ENCODE results near the gene NEBL.
"Not testable (repeated sequence)": the region's sequence is repeated elsewhere in the genome, so short reads cannot be mapped to it uniquely, and the experiment has no call there.

Gene NEBL, protein sequence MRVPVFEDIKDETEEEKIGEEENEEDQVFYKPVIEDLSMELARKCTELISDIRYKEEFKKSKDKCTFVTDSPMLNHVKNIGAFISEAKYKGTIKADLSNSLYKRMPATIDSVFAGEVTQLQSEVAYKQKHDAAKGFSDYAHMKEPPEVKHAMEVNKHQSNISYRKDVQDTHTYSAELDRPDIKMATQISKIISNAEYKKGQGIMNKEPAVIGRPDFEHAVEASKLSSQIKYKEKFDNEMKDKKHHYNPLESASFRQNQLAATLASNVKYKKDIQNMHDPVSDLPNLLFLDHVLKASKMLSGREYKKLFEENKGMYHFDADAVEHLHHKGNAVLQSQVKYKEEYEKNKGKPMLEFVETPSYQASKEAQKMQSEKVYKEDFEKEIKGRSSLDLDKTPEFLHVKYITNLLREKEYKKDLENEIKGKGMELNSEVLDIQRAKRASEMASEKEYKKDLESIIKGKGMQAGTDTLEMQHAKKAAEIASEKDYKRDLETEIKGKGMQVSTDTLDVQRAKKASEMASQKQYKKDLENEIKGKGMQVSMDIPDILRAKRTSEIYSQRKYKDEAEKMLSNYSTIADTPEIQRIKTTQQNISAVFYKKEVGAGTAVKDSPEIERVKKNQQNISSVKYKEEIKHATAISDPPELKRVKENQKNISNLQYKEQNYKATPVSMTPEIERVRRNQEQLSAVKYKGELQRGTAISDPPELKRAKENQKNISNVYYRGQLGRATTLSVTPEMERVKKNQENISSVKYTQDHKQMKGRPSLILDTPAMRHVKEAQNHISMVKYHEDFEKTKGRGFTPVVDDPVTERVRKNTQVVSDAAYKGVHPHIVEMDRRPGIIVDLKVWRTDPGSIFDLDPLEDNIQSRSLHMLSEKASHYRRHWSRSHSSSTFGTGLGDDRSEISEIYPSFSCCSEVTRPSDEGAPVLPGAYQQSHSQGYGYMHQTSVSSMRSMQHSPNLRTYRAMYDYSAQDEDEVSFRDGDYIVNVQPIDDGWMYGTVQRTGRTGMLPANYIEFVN

DNA sequence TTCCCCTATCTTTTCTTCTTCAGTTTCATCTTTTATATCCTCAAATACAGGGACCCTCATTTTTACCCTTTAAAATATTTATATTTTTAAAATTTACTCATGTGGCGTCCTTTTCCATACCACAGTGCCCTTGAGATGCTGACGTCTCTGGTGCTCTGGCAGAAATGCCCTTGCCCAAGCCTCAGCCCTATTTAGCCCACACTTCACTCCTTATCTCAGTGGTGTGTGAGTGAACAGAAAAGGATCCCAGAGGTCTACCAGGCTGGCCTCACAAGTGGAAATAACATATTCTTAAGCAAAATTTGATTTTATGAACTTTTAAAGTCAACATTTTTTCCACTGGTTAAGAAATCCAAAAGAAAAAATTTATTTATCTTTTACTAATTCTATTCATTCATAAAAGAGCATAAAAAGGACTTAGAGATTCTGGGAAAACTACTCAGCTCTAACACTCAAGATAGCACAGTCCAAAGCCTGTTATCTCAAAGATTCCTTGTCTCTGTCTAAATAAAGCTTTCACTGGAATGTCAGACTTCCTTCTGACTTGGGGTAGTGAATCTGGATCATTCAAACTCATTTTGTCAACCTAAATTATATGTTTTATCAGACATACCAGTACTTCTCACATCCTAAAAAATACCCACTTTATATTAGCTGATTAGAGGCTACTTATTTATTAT lies at the start of gene NEBL:
Gene NEBL (minus strand): TSS at position 166 of the 680 bp plus-strand sequence. CDS start 106 bp downstream, at position 60.
- no peak for DNase-seq (ENCODE audit: low spot score)

GRCh38 chr10:20945546-20946332 lies 48.6 kb upstream of the NEBL start:
- DNase-seq (ENCODE audit: low spot score) = no peak

DNA sequence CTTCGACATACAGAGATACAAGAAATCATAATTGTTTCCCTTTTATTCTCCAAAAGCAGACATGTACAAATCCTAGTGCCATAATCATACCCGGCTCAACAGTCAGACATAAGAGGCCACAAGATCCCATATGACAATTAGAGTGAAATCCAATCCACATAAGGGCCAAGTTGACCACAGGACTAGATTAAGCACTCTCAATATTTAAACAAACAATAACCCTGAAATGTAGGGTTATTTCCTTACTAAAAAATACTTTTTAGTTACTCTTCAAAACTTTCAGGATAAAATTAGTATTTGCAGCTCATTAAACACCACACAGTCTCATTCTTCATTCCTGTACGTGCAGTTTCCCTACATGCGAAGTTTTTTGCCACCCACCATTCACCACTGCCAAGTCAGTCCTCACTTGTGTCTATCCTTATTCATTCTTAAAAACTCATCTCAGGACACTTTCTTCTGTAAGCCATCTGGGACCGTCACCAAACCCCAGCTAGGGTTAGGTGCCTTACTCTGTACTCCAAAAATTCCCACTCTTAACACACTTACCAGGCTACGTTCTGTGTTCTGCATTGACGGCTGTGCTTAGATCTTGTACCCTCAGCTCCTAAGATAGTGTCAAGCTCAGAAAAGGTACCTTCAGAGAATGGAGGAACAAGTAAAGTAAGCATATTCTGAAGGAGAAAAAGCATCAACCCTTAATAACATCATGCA lies 47.8 kb upstream of the NEBL start:
- DNase-seq (ENCODE audit: low spot score) = no peak

DNA sequence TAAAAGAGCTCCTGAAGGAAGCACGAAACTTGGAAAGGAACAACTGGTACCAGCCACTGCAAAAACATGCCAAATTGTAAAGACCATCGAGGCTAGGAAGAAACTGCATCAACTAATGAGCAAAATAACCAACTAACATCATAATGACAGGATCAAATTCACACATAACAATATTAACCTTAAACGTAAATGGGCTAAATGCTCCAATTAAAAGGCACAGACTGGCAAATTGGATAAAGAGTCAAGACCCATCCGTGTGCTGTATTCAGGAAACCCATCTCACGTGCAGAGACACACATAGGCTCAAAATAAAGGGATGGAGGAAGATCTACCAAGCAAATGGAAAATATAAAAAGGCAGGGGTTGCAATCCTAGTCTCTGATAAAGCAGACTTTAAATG lies 42.3 kb upstream of the NEBL start:
- not testable (repeated sequence) for DNase-seq (ENCODE audit: low spot score)

DNA sequence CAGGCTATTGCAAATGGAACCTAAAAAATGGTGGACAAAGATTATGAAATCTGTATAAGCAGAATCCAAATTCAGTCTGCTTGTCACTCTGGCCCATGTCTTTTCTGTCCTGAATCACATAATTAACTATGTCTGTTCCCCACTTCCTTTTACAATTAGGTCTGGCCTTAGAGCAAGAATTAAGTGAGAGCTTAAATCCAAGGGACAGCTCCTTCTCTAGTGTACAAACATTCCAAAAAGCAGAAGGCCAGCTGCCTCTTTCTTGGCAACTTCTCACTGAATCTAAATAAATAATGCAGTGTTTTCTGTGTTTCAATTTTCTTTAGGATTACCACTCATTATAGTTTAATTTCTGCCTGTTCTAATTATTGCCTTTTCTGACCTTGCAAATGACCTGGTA lies 39.3 kb upstream of the NEBL start:
- DNase-seq (ENCODE audit: low spot score) = no peak

- DNase-seq (ENCODE audit: low spot score) = no peak
Measured at GRCh38 chr10:20935931-20936330, 38.8 kb upstream of the NEBL start.

DNA sequence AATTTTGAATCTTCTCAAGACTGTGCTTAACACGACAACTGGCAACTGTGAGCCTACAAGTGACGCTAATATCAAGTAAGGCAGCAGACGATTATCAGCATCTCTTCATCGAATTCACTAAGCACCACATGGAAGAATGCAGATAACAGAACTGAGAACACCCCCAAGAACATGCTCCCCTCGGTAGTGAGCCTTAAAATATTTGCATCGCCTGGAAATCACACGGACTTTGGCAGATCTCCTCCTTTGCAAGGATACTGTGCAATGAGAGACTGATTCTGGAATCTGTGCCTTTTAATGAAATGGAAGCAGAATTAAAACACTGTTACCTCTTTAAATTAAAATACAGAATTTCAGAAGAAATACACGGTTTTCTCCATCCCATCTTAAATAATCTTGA lies 38.2 kb upstream of the NEBL start:
- no peak for DNase-seq (ENCODE audit: low spot score)

- no peak for DNase-seq (ENCODE audit: low spot score)
Measured at GRCh38 chr10:20933705-20934104, 36.6 kb upstream of the NEBL start.

- DNase-seq (ENCODE audit: low spot score) = no peak
Measured at GRCh38 chr10:20932606-20933126, 35.6 kb upstream of the NEBL start.

DNA sequence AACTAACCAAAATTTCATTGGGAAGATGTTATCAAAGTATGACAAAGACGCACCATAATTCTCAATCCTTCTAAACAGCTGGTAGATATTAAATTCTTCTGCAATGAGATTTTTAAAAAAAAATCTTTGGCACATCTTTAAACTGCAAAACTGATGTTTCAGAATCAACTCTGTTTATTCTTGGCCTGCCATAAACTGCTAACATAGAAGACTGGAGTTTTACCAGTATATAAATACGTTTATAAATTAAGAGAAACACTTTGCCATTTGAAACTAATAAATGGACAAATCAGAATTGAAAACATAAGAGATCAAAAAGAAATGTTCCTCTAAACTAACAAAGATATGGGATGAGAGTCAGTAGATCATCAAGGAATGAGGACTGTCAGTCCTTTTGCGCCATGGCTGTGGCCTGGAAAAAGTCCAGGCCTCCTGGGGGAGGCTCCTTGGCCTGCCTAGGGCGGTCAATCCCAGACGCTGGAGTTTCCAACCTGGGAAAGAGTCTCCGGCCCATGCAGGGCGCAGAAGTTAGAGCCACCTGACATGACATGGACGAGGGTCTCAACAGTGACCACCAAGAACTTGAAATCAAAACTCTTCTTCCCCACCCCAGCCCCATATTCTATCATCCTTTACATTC lies 34.2 kb upstream of the NEBL start:
- no peak for DNase-seq (ENCODE audit: low spot score)

DNA sequence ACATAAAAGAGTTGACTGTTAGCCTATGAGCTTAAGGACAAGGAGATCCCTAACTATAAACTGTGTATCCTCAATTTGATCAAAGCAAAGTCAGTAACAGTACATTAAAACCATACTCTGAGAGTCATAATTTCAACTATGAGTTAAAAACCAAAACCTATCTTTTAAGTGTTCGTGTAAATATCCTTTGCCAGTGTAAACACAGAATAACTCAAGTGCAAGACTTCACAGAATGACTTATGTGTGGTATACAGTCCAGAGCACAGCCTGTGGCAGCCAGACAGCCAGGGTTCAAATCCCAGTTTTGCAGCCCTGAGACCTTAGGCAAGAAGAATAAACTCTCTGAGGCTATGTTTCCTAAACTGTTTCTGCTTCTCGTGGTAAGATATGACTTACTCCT lies 30.3 kb upstream of the NEBL start:
- no peak for DNase-seq (ENCODE audit: low spot score)

GRCh38 chr10:20922451-20922850 lies 25.3 kb upstream of the NEBL start:
- DNase-seq (ENCODE audit: low spot score) = no peak

- DNase-seq (ENCODE audit: low spot score) = no peak
Measured at GRCh38 chr10:20922033-20922432, 24.9 kb upstream of the NEBL start.

GRCh38 chr10:20920061-20920460 lies 22.9 kb upstream of the NEBL start:
- no peak for DNase-seq (ENCODE audit: low spot score)

GRCh38 chr10:20919481-20919880 lies 22.4 kb upstream of the NEBL start:
- no peak for DNase-seq (ENCODE audit: low spot score)

DNA sequence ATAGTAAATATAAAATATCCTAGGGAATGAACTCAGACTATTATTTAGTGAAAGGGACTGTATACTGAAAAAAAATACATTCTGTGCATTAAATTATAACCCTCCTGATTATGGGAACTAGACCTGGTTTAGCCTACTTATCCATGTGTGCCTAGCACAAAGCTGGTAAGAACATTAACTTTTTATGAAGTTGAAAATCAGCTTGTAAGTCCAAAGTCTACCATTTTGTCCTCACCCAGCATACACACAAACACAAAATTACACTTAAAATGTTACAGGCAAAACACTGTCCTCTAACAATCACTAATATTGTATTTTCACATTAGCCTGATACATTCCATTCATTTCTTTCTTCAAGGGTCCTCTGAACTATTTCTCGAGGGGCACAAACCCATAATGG lies 19.9 kb upstream of the NEBL start:
- no peak for DNase-seq (ENCODE audit: low spot score)

GRCh38 chr10:20912969-20913368 lies 15.9 kb upstream of the NEBL start:
- no peak for DNase-seq (ENCODE audit: low spot score)

DNA sequence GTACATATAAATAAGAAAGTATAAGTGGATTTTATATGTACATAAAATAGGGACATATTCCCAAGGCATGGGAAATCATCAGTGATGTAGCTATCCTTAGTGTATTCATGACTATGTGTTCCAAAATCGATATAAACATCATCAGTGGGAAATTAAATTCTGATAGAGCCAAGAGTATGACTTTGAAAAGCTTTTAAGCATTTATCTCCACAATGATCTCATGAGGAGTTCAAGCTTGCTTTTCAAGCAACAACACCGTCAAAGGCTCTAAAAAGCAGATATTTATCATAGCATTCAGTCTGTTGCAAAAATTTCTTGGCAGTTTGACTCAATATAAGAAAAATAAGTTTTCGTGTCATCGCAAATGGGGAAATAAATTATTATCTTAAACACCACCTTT lies 14.5 kb upstream of the NEBL start:
- DNase-seq (ENCODE audit: low spot score) = no peak

GRCh38 chr10:20909801-20910200 lies 12.7 kb upstream of the NEBL start:
- no peak for DNase-seq (ENCODE audit: low spot score)

DNA sequence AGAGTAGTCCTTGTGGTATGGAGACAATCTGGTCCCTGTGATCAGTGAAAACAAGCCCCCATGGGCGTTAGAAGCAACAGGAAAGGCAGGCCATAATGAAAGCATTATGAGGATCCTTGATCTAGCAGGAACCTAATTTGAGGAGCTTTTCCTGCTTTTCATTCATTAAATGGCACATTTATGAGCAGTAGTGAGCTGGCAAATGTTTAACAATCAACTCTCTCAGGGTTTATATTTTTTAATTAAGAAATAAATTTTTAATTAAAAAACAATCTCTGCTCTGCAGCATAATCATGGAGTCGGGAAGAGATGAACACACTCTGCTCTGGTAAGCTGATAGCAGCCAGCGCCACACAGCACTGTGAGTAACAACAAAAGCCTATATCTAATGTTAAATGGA lies 11.3 kb upstream of the NEBL start:
- DNase-seq (ENCODE audit: low spot score) = no peak
